Thoracic aorta (tissue), 2 donors: ENCODE results near the gene PNMA6E. TPM values are rescaled to one million over a fixed set of nuclear protein-coding genes. Genes with fewer than 3 reads are reported as not detected.

ENCODE experiments used
- ATAC-seq: fragments of 150-250 bp; one replicate; pipeline ENCODE4 v1.8.0; 2017; ENCODE audit warnings: low read depth; ENCODE audit not compliant: insufficient number of reproducible peaks, low FRiP score
- DNase-seq: peaks from one replicate; pipeline ENCODE4 v3.0.0-alpha.2; 2020; ENCODE audit warnings: low spot score
- H3K27ac ChIP-seq, 2 donors: fragments of 200-600 bp; sonication (generic); 1 replicate in 1 of 2; 2 replicates in 1 of 2; pipeline ENCODE4 v1.5.1; 2016; ENCODE audit warnings: mild to moderate bottlenecking in 2 of 2, moderate library complexity in 2 of 2
- H3K27me3 ChIP-seq: fragments of 200-600 bp; sonication (generic); replicated peaks from 2 replicates; pipeline ENCODE4 v1.6.0; 2016; ENCODE audit warnings: mild to moderate bottlenecking; ENCODE audit not compliant: insufficient read depth
- H3K36me3 ChIP-seq: fragments of 200-600 bp; sonication (generic); one replicate; pipeline ENCODE4 v1.5.1; 2016
- H3K4me1 ChIP-seq, 2 donors: fragments of 200-600 bp; sonication (generic); 1 replicate in 1 of 2; 2 replicates in 1 of 2; pipeline versions ENCODE4 v1.5.1 to v1.6.0; 2016; ENCODE audit warnings: low read depth in 2 of 2, mild to moderate bottlenecking in 1 of 2; ENCODE audit not compliant: control insufficient read depth in 1 of 2
- H3K4me3 ChIP-seq: fragments of 200-600 bp; sonication (generic); 2 replicates; pipeline ENCODE4 v1.5.1; 2016; ENCODE audit warnings: mild to moderate bottlenecking
- H3K9me3 ChIP-seq: fragments of 200-600 bp; sonication (generic); 2 replicates; pipeline ENCODE4 v1.5.1; 2016
- CTCF ChIP-seq: fragments of 200-600 bp; sonication (generic); IDR thresholded peaks from one replicate; pipeline ENCODE4 v1.5.1; 2019; ENCODE audit warnings: antibody characterized with exemption
- total RNA-seq, 2 donors: library from RNA; depleted of rRNA; stranded (reverse); fragments of >200 nt; gene quantifications; one replicate each; pipeline versions ENCODE4 v1.1.0 to v1.2.3, GENCODE V29; 2016

The PNMA6E gene
- total RNA-seq, 2 donors from 2014 or later = not detected

GRCh38 chrX:153378607-153379006, 22.5 kb downstream of the PNMA6E start:
- no peaks in the 10 kb centered on the region for H3K36me3 ChIP-seq
- TF ChIP-seq CTCF = no peak
- H3K9me3 ChIP-seq = no peaks in the 10 kb centered on the region
- H3K27ac ChIP-seq = no peak overlapping the region
- no peaks in the 10 kb centered on the region for H3K27me3 ChIP-seq
- no peak for ATAC-seq
- DNase-seq = no peak
- no peak overlapping the region for H3K4me3 ChIP-seq
- H3K4me1 ChIP-seq = no peaks in the 10 kb centered on the region

- ATAC-seq = no peak
- Histone ChIP-seq H3K36me3 (no peaks in the 10 kb centered on the region), H3K4me1 (no peaks in the 10 kb centered on the region), H3K4me3 (no peak overlapping the region), H3K27me3 (no peaks in the 10 kb centered on the region), H3K27ac (no peak overlapping the region), H3K9me3 (no peaks in the 10 kb centered on the region)
- no peak for DNase-seq
- no peak for TF ChIP-seq CTCF
These were observed 23.4 kb downstream of the PNMA6E start for GRCh38 chrX:153377727-153378126.

- Histone ChIP-seq H3K9me3 (no peaks in the 10 kb centered on the region), H3K4me3 (no peak overlapping the region), H3K36me3 (no peaks in the 10 kb centered on the region), H3K27ac (no peak overlapping the region), H3K27me3 (no peaks in the 10 kb centered on the region), H3K4me1 (no peaks in the 10 kb centered on the region)
- TF ChIP-seq CTCF = no peak
- ATAC-seq (no peak), DNase-seq (no peak)
These were observed 25.6 kb downstream of the PNMA6E start for GRCh38 chrX:153375571-153375970.

GRCh38 chrX:153374426-153374825, 26.7 kb downstream of the PNMA6E start:
- Histone ChIP-seq H3K9me3 (no peaks in the 10 kb centered on the region), H3K4me3 (no peak overlapping the region), H3K4me1 (no peaks in the 10 kb centered on the region), H3K36me3 (no peaks in the 10 kb centered on the region), H3K27ac (no peak overlapping the region), H3K27me3 (no peaks in the 10 kb centered on the region)
- ATAC-seq (no peak), DNase-seq (no peak)
- no peak for TF ChIP-seq CTCF

GRCh38 chrX:153372949-153373348, 28.2 kb downstream of the PNMA6E start:
- Histone ChIP-seq H3K4me3 (no peak overlapping the region), H3K27me3 (no peaks in the 10 kb centered on the region), H3K9me3 (no peaks in the 10 kb centered on the region), H3K27ac (no peak overlapping the region), H3K36me3 (no peaks in the 10 kb centered on the region), H3K4me1 (no peaks in the 10 kb centered on the region)
- TF ChIP-seq CTCF = no peak
- ATAC-seq (no peak), DNase-seq (no peak)
